Measurements from ENCODE around the gene ATRN.

Gene ATRN

DNA sequence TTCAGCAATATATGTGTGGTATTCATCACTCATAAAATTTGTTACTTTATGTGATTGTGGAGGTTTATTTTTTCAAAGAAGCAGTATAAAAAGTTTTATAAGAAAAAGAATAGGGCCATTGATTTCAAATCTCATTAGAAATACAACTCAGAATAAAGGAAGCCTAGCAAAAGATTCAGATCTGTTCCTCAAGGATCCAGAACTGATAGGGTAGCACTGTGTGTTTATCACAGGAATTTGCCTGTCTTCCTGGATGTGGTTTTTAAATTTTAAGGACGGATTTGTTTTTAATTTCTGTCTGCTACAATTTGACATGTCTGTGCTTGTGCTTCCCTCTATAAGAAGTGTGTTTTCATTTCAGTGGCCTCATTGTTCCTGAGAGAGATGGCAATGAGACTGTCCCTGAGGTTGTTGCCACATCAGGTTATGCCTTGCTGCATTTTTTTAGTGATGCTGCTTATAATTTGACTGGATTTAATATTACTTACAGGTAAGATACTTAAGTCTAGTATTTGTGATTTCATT, 74.6 kb downstream of the ATRN start:
- Histone ChIP-seq H3K27me3 (replicated peaks; ENCODE audit: control insufficient read depth, insufficient read depth, low read length) (no peaks in the 10 kb centered on the region), H3K4me3 (replicated peaks; ENCODE audit: low read depth, low read length) (no peak overlapping the region), H3K36me3 (ENCODE audit: control insufficient read depth, insufficient read depth, low read length) (no peaks in the 10 kb centered on the region)
- no peak for DNase-seq (ENCODE audit: extremely low read depth, insufficient read length)
- TF ChIP-seq, protein P1, sequence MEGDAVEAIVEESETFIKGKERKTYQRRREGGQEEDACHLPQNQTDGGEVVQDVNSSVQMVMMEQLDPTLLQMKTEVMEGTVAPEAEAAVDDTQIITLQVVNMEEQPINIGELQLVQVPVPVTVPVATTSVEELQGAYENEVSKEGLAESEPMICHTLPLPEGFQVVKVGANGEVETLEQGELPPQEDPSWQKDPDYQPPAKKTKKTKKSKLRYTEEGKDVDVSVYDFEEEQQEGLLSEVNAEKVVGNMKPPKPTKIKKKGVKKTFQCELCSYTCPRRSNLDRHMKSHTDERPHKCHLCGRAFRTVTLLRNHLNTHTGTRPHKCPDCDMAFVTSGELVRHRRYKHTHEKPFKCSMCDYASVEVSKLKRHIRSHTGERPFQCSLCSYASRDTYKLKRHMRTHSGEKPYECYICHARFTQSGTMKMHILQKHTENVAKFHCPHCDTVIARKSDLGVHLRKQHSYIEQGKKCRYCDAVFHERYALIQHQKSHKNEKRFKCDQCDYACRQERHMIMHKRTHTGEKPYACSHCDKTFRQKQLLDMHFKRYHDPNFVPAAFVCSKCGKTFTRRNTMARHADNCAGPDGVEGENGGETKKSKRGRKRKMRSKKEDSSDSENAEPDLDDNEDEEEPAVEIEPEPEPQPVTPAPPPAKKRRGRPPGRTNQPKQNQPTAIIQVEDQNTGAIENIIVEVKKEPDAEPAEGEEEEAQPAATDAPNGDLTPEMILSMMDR (IDR thresholded peaks at IDR 0.05; ENCODE audit: insufficient read depth, low read length, poor library complexity, severe bottlenecking): no peak

DNA sequence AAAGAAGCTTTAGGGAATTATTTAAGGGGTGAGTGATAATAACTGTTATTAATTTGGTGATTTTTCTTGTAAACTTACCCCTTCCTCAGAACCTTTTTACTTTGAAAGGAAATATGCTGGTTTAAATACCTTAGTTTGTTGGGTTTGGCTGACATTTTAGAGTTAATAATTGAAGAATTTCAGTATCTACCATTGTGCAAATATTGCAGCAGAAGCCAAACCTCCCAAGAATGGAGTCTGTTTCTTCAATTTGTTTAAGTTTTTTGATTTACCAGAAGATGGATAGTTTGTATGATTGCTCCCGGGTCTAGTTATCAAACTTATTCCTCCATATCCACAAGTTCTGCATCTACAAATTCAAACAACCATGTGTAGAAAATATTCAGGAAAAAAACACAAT, 77.1 kb downstream of the ATRN start:
- H3K27me3 ChIP-seq (replicated peaks; ENCODE audit: control insufficient read depth, insufficient read depth, low read length): no peaks in the 10 kb centered on the region
- H3K4me3 ChIP-seq (replicated peaks; ENCODE audit: low read depth, low read length): no peak overlapping the region
- H3K36me3 ChIP-seq (ENCODE audit: control insufficient read depth, insufficient read depth, low read length): no peaks in the 10 kb centered on the region; the same call in 1 of the 2 replicates
- no peak for DNase-seq (ENCODE audit: extremely low read depth, insufficient read length)
- TF ChIP-seq, protein P1 (IDR thresholded peaks at IDR 0.05; ENCODE audit: insufficient read depth, low read length, poor library complexity, severe bottlenecking): no peak

DNA sequence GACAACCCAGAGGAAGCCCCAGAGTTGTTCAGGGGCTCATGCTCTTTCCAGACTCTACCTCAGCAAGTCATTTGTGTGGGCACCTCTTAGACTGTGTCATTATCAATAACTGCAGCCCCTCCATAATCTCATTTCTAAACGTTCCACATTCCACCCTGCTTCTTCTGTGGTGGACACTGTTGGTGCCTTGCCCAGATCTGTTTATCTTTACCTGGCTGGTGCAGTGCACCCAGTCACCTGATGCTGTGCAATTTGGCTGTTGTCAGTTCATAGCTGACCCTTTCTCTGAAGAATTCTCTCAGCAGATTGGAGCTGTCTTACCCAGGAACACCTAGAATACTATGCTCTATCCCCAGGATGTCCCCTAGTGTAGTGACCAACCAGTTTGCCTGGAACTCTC, 80.0 kb downstream of the ATRN start:
- H3K36me3 ChIP-seq (ENCODE audit: control insufficient read depth, insufficient read depth, low read length): no peaks in the 10 kb centered on the region; the same call in 1 of the 2 replicates
- DNase-seq (ENCODE audit: extremely low read depth, insufficient read length): no peak
- no peaks in the 10 kb centered on the region for H3K27me3 ChIP-seq (replicated peaks; ENCODE audit: control insufficient read depth, insufficient read depth, low read length)
- TF ChIP-seq, protein P1 (IDR thresholded peaks at IDR 0.05; ENCODE audit: insufficient read depth, low read length, poor library complexity, severe bottlenecking): no peak
- H3K4me3 ChIP-seq (replicated peaks; ENCODE audit: low read depth, low read length): no peak overlapping the region

DNA sequence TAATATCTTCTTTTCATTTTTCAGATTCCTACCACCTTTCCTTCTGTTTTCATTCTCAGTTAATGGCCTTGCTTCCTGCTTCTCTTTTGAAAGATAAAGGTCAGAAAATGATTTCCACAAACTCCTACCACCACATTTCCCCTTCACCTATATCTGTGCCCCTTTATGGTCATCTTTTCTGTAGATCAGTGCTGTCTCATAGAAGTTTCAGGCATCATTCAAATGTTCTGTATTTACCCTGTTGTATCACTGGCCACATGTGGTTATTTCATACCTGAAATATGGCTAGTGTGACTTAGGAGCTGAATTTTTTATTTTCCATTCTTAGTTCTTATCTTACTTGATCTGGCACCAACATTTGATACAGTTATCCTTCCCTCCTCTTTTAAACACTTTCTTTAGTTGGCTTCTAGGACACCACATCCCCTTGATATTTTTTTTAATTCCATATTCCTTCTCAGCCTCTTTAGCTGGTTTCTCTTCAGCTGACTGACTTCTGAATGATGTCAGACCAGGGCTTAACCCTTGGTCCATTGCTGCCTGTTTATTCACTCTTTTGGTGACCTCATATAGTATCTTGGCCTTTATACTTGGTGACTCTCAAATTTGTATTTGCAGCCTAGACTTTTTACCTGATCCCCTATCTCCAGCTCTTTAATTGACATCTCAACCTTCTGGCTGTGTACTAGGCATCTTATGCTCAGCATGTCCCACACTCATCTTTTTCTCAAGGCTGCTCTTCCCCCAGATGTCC, 81.0 kb downstream of the ATRN start:
- no peaks in the 10 kb centered on the region; the same call in 1 of the 2 replicates for H3K36me3 ChIP-seq (ENCODE audit: control insufficient read depth, insufficient read depth, low read length)
- H3K4me3 ChIP-seq (replicated peaks; ENCODE audit: low read depth, low read length): no peak overlapping the region
- TF ChIP-seq, protein P1 (IDR thresholded peaks at IDR 0.05; ENCODE audit: insufficient read depth, low read length, poor library complexity, severe bottlenecking): no peak
- H3K27me3 ChIP-seq (replicated peaks; ENCODE audit: control insufficient read depth, insufficient read depth, low read length): no peaks in the 10 kb centered on the region
- DNase-seq (ENCODE audit: extremely low read depth, insufficient read length): no peak

DNA sequence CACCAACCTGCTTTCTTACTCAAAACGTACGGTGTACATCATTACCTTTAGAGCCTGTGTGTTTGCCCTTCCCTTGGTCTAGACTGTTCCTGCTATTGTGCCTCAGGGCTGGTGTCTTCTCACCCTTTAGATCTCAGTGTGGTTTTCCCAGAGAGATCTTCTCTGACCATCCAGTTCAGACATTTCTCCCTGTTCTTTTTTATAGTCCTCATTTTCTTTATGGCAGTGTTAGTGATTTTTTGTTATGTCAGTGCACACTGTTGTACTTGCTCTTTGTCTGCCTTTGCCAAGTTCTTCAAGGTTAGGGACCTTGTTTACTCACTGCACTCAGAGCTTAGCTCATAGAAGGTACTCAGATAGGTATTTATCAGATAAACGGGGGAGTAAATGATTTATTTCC, 82.8 kb downstream of the ATRN start:
- H3K36me3 ChIP-seq (ENCODE audit: control insufficient read depth, insufficient read depth, low read length): no peaks in the 10 kb centered on the region; the same call in 1 of the 2 replicates
- no peak overlapping the region for H3K4me3 ChIP-seq (replicated peaks; ENCODE audit: low read depth, low read length)
- TF ChIP-seq, protein P1 (IDR thresholded peaks at IDR 0.05; ENCODE audit: insufficient read depth, low read length, poor library complexity, severe bottlenecking): no peak
- DNase-seq (ENCODE audit: extremely low read depth, insufficient read length): no peak
- H3K27me3 ChIP-seq (replicated peaks; ENCODE audit: control insufficient read depth, insufficient read depth, low read length): no peaks in the 10 kb centered on the region
